Dedifferentiated amniotic fluid mesenchymal stem cell (primary cell): ENCODE measurements around the gene ATP1A4.

Source experiments
- DNase-seq: peaks from one replicate; pipeline ENCODE4 v3.0.0-alpha.2; 2016; ENCODE audit errors: extremely low spot score

The ATP1A4 gene

GRCh38 chr1:160206036-160206389, 54.6 kb downstream of the ATP1A4 start:
- DNase-seq = peak; percentile 36

- DNase-seq = peak; percentile 82
These were observed 55.2 kb downstream of the ATP1A4 start for GRCh38 chr1:160206421-160207117.

GRCh38 chr1:160207118-160207650, 55.8 kb downstream of the ATP1A4 start:
- no peak for DNase-seq

- DNase-seq = no peak
These were observed 56.6 kb downstream of the ATP1A4 start for GRCh38 chr1:160207771-160208556.

- DNase-seq = no peak
These were observed 57.3 kb downstream of the ATP1A4 start for GRCh38 chr1:160208557-160209320.

GRCh38 chr1:160209321-160210046, 58.1 kb downstream of the ATP1A4 start:
- DNase-seq = no peak

- no peak for DNase-seq
These were observed 59.2 kb downstream of the ATP1A4 start for GRCh38 chr1:160210561-160210960.

- no peak for DNase-seq
These were observed 59.8 kb downstream of the ATP1A4 start for GRCh38 chr1:160211046-160211790.

GRCh38 chr1:160214481-160215140, 63.2 kb downstream of the ATP1A4 start:
- no peak for DNase-seq

- no peak for DNase-seq
These were observed 64.9 kb downstream of the ATP1A4 start for GRCh38 chr1:160216301-160216700.

- DNase-seq = no peak
These were observed 66.2 kb downstream of the ATP1A4 start for GRCh38 chr1:160217481-160218051.

- DNase-seq = peak; percentile 84
These were observed 67.9 kb downstream of the ATP1A4 start for GRCh38 chr1:160219062-160219929.

GRCh38 chr1:160220301-160220700, 68.9 kb downstream of the ATP1A4 start:
- DNase-seq = no peak

GRCh38 chr1:160221089-160221488, 69.7 kb downstream of the ATP1A4 start:
- DNase-seq = no peak

- DNase-seq = no peak
These were observed 71.1 kb downstream of the ATP1A4 start for GRCh38 chr1:160222546-160222945.

- DNase-seq = no peak
These were observed 73.2 kb downstream of the ATP1A4 start for GRCh38 chr1:160224606-160225005.

- DNase-seq = no peak
These were observed 73.9 kb downstream of the ATP1A4 start for GRCh38 chr1:160225345-160225744.

GRCh38 chr1:160226623-160227022, 75.2 kb downstream of the ATP1A4 start:
- DNase-seq = no peak

GRCh38 chr1:160227034-160227433, 75.6 kb downstream of the ATP1A4 start:
- DNase-seq = no peak
